ENCODE results near the gene ATP5ME. TPM values are rescaled to one million over a fixed set of nuclear protein-coding genes. Genes with fewer than 3 reads are reported as not detected.

ATP5ME gene
- total and polyA plus RNA-seq, 2 of the 13 experiments (the other 11 are each of a cell fraction or from before 2014, with no cell fraction given), result 305 to 753 TPM

- WGBS (ENCODE audit: low lambda C conversion rate), result 30% methylated on average over 17 of the region's 22 CpGs
- no peaks in the 10 kb centered on the region for H3K36me3 ChIP-seq (replicated peaks in 1 of 2; ENCODE audit: control insufficient read depth in 1 of 2, insufficient read depth in 2 of 2, low read length in 2 of 2)
- TF ChIP-seq ATF4 (CRISPR knock-in tag; IDR thresholded peaks at IDR 0.05) (no peak), SNAI1 (CRISPR knock-in tag; IDR thresholded peaks at IDR 0.05; ENCODE audit: borderline replicate concordance) (no peak), ETV6 (CRISPR knock-in tag; conservative IDR thresholded peaks at IDR 0.05) (no peak), FOXO4 (CRISPR knock-in tag; conservative IDR thresholded peaks at IDR 0.05) (no peak), NR1H2 (CRISPR knock-in tag; IDR thresholded peaks at IDR 0.05; ENCODE audit: borderline replicate concordance, low read depth) (no peak), GMEB1 (CRISPR knock-in tag; IDR thresholded peaks at IDR 0.05; ENCODE audit: borderline replicate concordance) (no peak), PRDM15 (CRISPR knock-in tag; IDR thresholded peaks at IDR 0.05) (no peak), ZNF792 (CRISPR knock-in tag; IDR thresholded peaks at IDR 0.05) (no peak), ZNF18 (CRISPR knock-in tag; IDR thresholded peaks at IDR 0.05; ENCODE audit: insufficient replicate concordance) (no peak)
- no peak overlapping the region for H3K4me3 ChIP-seq (replicated peaks in 1 of 3; ENCODE audit: insufficient read depth in 1 of 3, low read depth in 2 of 3, low read length in 3 of 3)
- ATAC-seq (no peak; the same call in 2 of the 3 replicates), DNase-seq (ENCODE audit: low spot score) (no peak), FAIRE-seq (no peak)
- intact Hi-C loops (cut with micrococcal nuclease; ENCODE audit: unreplicated experiment) (no loop called here), in situ Hi-C loops (cut with HindIII; ENCODE audit: extremely low pct_ligation_motif_present, low pct_unique_long_range_greater_than_20kb) (no loop called here)
- no peak overlapping the region for H3K9ac ChIP-seq (ENCODE audit: insufficient read depth, low read depth, low read length)
- peaks cover 6 to 45% of the 10 kb centered on the region in 2 experiments; a peak in 4 of 5 replicates for H3K27me3 ChIP-seq (ENCODE audit: control insufficient read depth in 1 of 2, insufficient read depth in 2 of 2, low read length in 2 of 2)
- BruUV-seq (replicated peaks), result no TSS peak
- no peak overlapping the region for H2AFZ ChIP-seq (ENCODE audit: low read length)
- no peaks in the 10 kb centered on the region for H3K9me3 ChIP-seq (ENCODE audit: low read length)
- H3K4me2 ChIP-seq (ENCODE audit: low read depth, low read length), result no peak overlapping the region
- H3K4me1 ChIP-seq (ENCODE audit: insufficient read depth, low read length), result no peaks in the 10 kb centered on the region
- no peaks in the 10 kb centered on the region for H3K79me2 ChIP-seq (ENCODE audit: insufficient read depth, low read length)
- no peaks in the 10 kb centered on the region for H4K20me1 ChIP-seq (ENCODE audit: insufficient read depth, low read length)
- ChIA-PET CTCF (ENCODE audit: low intra/inter-chr PET ratio, low total read pairs) (no interaction called here), POLR2A (no interaction called here)
- no peak overlapping the region for H3K27ac ChIP-seq (ENCODE audit: extremely low read length, insufficient read depth, low read length)
These were observed 38.0 kb downstream of the ATP5ME start for GRCh38 chr4:635851-636627.

All from HepG2 (cell line).